ENCODE measurements around the gene BDKRB2.

BDKRB2 gene

GRCh38 chr14:96221109-96221650 lies 16.5 kb downstream of the BDKRB2 start:
- Histone ChIP-seq H3K4me3 (ENCODE audit: low read depth, low read length) (no peak overlapping the region), H3K4me1 (peaks cover 19% of the 10 kb centered on the region), H3K9me3 (no peaks in the 10 kb centered on the region), H3K27me3 (no peaks in the 10 kb centered on the region), H3K36me3 (no peaks in the 10 kb centered on the region)
- no peak for DNase-seq
- no peak for TF ChIP-seq CTCF (IDR thresholded peaks at IDR 0.05; ENCODE audit: low read depth, low read length)

GRCh38 chr14:96221841-96222240 lies 17.2 kb downstream of the BDKRB2 start:
- Histone ChIP-seq H3K36me3 (no peaks in the 10 kb centered on the region), H3K9me3 (no peaks in the 10 kb centered on the region), H3K4me1 (peaks cover 17% of the 10 kb centered on the region), H3K4me3 (ENCODE audit: low read depth, low read length) (no peak overlapping the region), H3K27me3 (no peaks in the 10 kb centered on the region)
- DNase-seq: no peak
- TF ChIP-seq CTCF (IDR thresholded peaks at IDR 0.05; ENCODE audit: low read depth, low read length): no peak

GRCh38 chr14:96224480-96225096 lies 19.9 kb downstream of the BDKRB2 start:
- DNase-seq: no peak
- Histone ChIP-seq H3K4me3 (ENCODE audit: low read depth, low read length) (no peak overlapping the region), H3K36me3 (no peaks in the 10 kb centered on the region), H3K27me3 (no peaks in the 10 kb centered on the region), H3K4me1 (peaks cover 6% of the 10 kb centered on the region; the same call in 1 of the 2 replicates), H3K9me3 (no peaks in the 10 kb centered on the region)
- no peak for TF ChIP-seq CTCF (IDR thresholded peaks at IDR 0.05; ENCODE audit: low read depth, low read length)

- Histone ChIP-seq H3K27me3 (no peaks in the 10 kb centered on the region), H3K4me1 (peaks cover 6% of the 10 kb centered on the region; the same call in 1 of the 2 replicates), H3K4me3 (ENCODE audit: low read depth, low read length) (no peak overlapping the region), H3K36me3 (no peaks in the 10 kb centered on the region), H3K9me3 (no peaks in the 10 kb centered on the region)
- DNase-seq: no peak
- TF ChIP-seq CTCF (IDR thresholded peaks at IDR 0.05; ENCODE audit: low read depth, low read length): no peak
These were observed 20.6 kb downstream of the BDKRB2 start for GRCh38 chr14:96225213-96225612.

GRCh38 chr14:96225745-96226151 lies 21.1 kb downstream of the BDKRB2 start:
- DNase-seq: peak; percentile 71
- no peaks in the 10 kb centered on the region for H3K36me3 ChIP-seq
- no peak overlapping the region for H3K4me3 ChIP-seq (ENCODE audit: low read depth, low read length)
- TF ChIP-seq CTCF (IDR thresholded peaks at IDR 0.05; ENCODE audit: low read depth, low read length): peak; percentile 46
- H3K4me1 ChIP-seq: peaks cover 6% of the 10 kb centered on the region; the same call in 1 of the 2 replicates
- no peaks in the 10 kb centered on the region for H3K9me3 ChIP-seq
- no peaks in the 10 kb centered on the region for H3K27me3 ChIP-seq

GRCh38 chr14:96227428-96227827 lies 22.8 kb downstream of the BDKRB2 start:
- H3K9me3 ChIP-seq: no peaks in the 10 kb centered on the region
- DNase-seq: no peak
- H3K36me3 ChIP-seq: no peaks in the 10 kb centered on the region
- H3K27me3 ChIP-seq: no peaks in the 10 kb centered on the region
- no peak for TF ChIP-seq CTCF (IDR thresholded peaks at IDR 0.05; ENCODE audit: low read depth, low read length)
- H3K4me3 ChIP-seq (ENCODE audit: low read depth, low read length): no peak overlapping the region
- peaks cover 6% of the 10 kb centered on the region; the same call in 1 of the 2 replicates for H3K4me1 ChIP-seq
